ENCODE results near the gene RAB7B. TPM values are rescaled to one million over a fixed set of nuclear protein-coding genes. Genes with fewer than 3 reads are reported as not detected.

The RAB7B gene, protein sequence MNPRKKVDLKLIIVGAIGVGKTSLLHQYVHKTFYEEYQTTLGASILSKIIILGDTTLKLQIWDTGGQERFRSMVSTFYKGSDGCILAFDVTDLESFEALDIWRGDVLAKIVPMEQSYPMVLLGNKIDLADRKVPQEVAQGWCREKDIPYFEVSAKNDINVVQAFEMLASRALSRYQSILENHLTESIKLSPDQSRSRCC
- total RNA-seq: 3.2 and 3.4 TPM in 2 replicates

DNA sequence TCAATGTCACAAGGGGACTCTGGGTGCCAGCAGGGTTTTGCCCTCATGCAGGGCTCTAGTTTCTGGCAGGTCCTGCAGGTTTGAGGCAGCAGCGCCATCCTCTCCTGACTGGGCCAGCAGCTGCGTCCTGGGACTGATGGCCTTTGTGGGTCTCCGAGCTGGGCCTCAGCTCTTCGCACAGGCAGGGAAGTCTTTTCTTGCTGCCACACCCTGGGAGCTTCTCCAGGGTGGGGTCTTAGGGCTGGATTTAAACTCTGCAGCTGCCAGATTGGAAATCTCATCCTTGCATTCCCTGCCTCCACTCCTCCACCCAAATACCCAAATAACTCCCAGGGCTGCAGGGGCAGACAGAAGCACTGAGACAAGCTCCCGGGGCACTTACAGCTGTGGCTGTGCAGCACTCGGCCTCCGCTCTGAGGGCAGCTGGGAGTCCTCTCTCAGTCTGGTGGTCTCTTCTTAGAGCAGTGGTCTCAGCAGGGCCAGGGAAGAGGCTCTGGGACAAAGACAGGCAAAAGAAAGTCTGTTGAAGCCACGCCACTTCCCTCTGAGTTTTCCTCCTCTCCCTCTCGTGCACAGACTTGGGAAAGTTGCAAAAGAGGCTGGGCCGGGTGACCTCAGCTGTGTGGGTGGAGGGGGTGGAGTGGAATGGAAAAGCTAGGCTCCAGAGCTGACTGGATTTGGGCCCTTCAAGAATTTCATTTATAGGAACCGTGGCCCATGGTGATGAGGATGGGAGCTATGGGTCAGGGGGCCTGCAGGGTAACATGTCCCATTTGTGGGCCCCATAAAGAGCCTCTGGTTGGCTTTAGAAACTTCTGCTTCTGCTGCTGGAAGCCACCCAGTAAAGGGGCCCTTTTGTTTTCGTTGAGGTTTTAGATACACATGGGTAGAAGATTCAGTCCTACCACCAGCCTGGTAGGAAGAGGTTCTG lies at the start of gene RAB7B:
TSS of gene RAB7B (minus strand) at position 525 of the 931 bp plus-strand sequence. CDS start 9,260 bp downstream, outside the sequence.

DNA sequence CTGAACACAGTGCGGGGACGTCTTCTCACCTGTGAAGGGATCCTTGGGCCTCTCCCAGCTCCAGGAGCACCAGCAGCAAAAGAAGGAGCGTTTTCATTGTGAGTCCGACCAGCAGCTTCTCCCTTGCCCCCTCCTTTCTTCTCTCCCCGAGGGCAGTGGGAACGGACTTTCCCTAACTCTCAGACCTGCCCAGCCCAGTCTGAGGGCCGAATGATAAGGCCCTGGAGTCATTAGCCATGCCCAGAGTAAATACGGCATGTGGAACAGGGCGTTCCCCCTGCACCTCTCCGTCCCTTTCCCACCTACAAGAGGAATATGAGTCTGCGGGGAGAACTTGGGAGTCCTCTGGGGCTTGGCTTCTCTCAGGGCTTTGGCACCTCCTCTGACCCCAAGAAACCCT lies 20.5 kb upstream of the RAB7B start, which contains the start of gene CTSE:
TSS of gene CTSE (minus strand) at position 201 of the 400 bp plus-strand sequence. CDS start at position 97, 104 bp downstream.

DNA sequence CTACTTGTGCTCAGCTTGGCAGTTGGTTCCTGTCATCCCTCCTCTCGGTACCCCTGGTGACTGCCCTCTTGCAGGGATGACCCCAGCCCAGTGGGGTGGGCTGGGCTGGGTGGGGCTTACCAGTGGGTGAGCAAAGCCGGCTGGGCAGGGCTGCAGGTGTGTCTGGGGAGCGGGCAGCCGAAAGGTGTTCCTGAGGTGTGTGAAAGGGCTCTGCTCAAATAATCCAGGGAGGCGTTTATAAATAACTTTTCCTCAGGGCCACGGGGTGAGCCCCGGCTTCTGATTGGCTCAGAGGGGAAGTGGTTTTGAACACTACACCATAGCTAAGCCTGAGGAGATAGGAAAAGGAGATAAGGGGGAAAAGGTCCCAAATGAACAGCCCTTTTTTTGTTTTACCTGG lies 60.0 kb downstream of the RAB7B start, which contains the start of gene SLC26A9:
TSS of gene SLC26A9 (minus strand) at position 212 of the 400 bp plus-strand sequence. CDS start 7,636 bp downstream, outside the sequence.

Other genes with a start within 250 kb of the RAB7B start
- gene RAB29, start 227.9 kb downstream of the RAB7B start, total RNA-seq: 4.3 and 5.5 TPM in 2 replicates
- 10.1 and 13.4 TPM in 2 replicates for gene SLC41A1, start 190.2 kb downstream of the RAB7B start, total RNA-seq
- under 0.01 TPM in 1 of 2 replicates, not detected in the other for gene PM20D1, start 153.3 kb downstream of the RAB7B start, total RNA-seq
- not detected in 2 replicates for gene SLC26A9, start 59.9 kb downstream of the RAB7B start, total RNA-seq
- not detected in 2 replicates for gene CTSE, start 20.5 kb upstream of the RAB7B start, total RNA-seq
- not detected in 2 replicates for gene RHEX, start 49.8 kb upstream of the RAB7B start, total RNA-seq
- gene AVPR1B, start 114.0 kb upstream of the RAB7B start, total RNA-seq: not detected in 2 replicates
- gene FAM72A, start 199.4 kb upstream of the RAB7B start, total RNA-seq: 6.7 and 10.3 TPM in 2 replicates
- 37.2 and 40.3 TPM in 2 replicates for gene SRGAP2, start 200.1 kb upstream of the RAB7B start, total RNA-seq

Data from bronchus fibroblast of lung (primary cell).